ENCODE measurements around the gene ABCD1.

Gene ABCD1

DNA sequence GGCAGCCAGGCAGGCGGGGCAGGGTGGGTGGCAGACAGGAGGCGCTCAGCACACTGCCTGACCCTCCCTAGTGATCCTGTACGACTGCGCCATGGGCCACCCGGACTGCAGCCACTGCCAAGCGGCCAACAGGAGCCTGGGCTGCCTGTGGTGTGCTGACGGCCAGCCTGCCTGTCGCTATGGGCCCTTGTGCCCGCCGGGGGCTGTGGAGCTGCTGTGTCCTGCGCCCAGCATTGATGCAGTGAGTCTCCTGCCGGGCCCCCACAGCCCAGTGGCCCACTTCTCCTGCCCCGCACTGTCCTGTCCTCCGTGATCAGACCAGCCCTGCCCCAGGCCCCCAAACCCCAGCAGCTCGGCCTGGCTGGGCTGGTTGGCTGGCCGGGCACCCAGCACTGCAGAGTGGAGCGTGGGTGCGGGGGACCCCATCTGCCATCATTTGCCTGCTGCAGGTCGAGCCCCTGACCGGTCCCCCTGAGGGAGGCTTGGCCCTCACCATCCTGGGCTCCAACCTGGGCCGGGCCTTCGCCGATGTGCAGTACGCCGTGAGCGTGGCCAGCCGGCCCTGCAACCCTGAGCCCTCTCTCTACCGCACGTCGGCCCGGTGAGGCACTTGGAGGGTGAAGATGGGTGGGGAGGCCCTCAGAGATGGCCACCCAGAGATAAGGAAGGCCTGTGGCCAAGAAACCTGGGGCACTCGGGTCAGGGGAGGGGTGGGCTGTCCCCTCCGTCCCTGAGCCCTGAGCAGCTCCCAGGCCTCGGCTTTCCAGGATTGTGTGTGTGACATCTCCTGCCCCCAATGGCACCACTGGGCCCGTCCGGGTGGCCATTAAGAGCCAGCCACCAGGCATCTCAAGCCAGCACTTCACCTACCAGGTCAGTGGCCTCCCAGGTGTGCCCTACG lies 47.0 kb downstream of the ABCD1 start:
- no peaks in the 10 kb centered on the region for H3K36me3 Mint-ChIP-seq
- peaks cover 1% of the 10 kb centered on the region for H3K27me3 Mint-ChIP-seq
- peaks cover 4% of the 10 kb centered on the region for H3K4me1 Mint-ChIP-seq
- H3K4me3 Mint-ChIP-seq = no peak overlapping the region
- H3K9me3 Mint-ChIP-seq = no peaks in the 10 kb centered on the region
- H3K27ac Mint-ChIP-seq = no peak overlapping the region
- DNase-seq (ENCODE audit: low spot score in 2 of 2) (no peak), ATAC-seq (ENCODE audit: low read depth) (no peak)

DNA sequence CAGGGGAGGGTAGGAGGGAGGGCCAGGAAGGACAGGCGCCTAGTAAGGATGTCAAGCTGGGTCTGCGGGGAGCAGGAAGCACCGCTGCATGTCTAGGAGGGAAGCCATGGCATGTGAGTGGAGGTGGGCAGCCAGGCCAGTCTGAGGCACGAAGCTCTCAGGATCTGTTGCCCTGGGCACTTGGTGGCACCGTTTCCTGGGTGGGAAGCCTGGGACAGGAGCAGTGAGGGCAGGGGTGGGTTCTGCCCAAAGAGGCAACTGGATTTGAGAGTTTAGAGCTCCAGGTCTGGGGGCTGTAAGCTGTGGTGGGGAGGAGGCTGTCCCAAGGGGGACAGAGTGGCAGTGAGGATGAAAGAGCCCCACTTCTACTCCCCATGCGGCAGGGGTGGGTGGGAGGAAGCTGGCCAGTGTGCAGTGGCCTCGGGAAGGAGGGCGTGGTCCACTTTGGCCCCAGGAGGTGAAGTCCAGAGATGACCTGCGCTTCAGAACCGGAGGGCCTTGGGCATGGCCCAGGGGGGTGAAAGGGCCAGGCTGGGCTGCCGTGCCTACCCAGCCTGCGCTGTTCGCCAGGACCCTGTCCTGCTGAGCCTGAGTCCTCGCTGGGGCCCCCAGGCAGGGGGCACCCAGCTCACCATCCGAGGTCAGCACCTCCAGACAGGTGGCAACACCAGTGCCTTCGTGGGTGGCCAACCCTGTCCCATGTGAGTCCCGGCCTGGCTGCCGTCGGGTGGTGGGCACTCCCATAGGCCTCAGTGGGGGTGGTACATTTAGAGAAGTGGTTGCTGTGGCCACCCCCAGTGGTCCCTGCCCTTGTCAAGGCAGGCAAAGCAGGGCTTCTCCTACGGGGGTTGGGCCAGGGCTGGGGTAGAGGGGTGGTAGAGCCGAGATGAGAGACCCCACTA lies 47.9 kb downstream of the ABCD1 start:
- no peak for DNase-seq (ENCODE audit: low spot score in 2 of 2)
- peaks cover 2% of the 10 kb centered on the region for H3K4me1 Mint-ChIP-seq
- H3K36me3 Mint-ChIP-seq = no peaks in the 10 kb centered on the region
- peaks cover 1% of the 10 kb centered on the region for H3K27me3 Mint-ChIP-seq
- H3K27ac Mint-ChIP-seq = no peak overlapping the region
- no peaks in the 10 kb centered on the region for H3K9me3 Mint-ChIP-seq
- no peak for ATAC-seq (ENCODE audit: low read depth)
- H3K4me3 Mint-ChIP-seq = no peak overlapping the region

DNA sequence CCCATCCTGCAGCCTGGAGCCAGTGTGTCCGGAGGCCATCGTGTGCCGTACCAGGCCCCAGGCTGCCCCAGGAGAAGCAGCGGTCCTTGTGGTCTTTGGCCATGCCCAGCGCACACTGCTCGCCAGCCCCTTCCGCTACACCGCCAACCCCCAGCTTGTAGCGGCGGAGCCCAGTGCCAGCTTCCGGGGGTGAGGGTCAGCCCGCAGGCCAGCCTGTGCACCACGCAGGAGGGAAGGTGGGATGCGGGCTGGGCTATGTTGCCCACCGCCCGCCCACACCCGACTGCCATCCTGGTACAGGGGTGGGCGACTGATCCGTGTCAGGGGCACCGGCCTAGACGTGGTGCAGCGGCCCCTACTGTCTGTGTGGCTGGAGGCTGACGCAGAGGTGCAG lies 48.6 kb downstream of the ABCD1 start:
- no peak for ATAC-seq (ENCODE audit: low read depth)
- peaks cover 1% of the 10 kb centered on the region for H3K27me3 Mint-ChIP-seq
- H3K36me3 Mint-ChIP-seq = no peaks in the 10 kb centered on the region
- no peaks in the 10 kb centered on the region for H3K9me3 Mint-ChIP-seq
- H3K27ac Mint-ChIP-seq = no peak overlapping the region
- DNase-seq (ENCODE audit: low spot score in 2 of 2) = no peak
- H3K4me3 Mint-ChIP-seq = no peak overlapping the region
- peaks cover 2% of the 10 kb centered on the region for H3K4me1 Mint-ChIP-seq

DNA sequence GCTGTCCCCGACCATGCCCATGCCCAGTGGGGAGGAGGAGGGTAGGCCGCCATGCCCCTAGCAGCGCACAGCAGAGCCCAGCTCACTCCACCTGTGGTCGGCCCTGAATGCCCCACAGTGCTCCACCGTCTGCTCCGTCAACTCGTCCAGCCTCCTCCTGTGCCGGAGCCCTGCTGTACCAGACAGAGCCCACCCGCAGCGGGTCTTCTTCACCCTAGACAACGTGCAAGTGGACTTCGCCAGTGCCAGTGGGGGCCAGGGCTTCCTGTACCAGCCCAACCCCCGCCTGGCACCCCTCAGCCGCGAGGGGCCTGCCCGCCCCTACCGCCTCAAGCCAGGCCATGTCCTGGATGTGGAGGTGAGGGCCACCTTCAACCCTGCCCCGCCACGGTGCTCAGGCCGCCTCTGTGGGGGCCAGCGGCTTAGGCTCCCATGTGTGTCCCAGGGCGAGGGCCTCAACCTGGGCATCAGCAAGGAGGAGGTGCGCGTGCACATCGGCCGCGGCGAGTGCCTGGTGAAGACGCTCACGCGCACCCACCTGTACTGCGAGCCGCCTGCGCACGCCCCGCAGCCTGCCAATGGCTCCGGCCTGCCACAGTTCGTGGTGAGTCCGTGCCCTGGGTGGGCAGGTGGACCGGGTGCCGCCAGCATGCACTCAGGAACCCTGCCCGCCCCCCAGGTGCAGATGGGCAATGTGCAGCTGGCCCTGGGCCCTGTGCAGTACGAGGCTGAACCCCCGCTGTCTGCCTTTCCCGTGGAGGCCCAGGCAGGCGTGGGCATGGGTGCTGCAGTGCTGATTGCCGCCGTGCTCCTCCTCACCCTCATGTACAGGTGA lies 49.3 kb downstream of the ABCD1 start:
- Mint-ChIP-seq H3K27ac (no peak overlapping the region), H3K4me1 (peaks cover 2% of the 10 kb centered on the region), H3K9me3 (no peaks in the 10 kb centered on the region), H3K27me3 (peaks cover 1% of the 10 kb centered on the region), H3K36me3 (no peaks in the 10 kb centered on the region), H3K4me3 (no peak overlapping the region)
- DNase-seq (ENCODE audit: low spot score in 2 of 2) (no peak), ATAC-seq (ENCODE audit: low read depth) (no peak)

DNA sequence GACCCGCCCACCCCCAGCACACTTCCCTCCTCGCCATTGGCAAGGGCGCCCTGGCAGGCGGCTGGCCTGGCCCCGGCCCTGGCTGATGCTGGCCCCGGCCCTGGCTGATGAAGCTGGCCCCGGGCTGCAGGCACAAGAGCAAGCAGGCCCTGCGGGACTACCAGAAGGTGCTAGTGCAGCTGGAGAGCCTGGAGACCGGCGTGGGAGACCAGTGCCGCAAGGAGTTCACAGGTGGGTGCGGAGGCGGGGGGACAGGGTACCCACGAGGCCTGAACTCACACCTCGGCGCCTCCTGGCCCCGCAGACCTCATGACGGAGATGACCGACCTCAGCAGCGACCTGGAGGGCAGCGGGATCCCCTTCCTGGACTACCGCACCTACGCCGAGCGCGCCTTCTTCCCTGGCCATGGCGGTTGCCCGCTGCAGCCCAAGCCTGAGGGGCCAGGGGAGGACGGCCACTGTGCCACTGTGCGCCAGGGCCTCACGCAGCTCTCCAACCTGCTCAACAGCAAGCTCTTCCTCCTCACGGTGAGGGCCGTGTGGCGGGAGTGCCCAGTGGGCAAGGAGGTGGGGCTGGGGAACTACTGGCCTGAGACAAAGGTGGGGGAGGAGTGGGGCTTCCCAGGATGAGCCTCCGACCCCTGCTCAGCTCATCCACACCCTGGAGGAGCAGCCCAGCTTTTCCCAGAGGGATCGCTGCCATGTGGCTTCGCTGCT lies 50.1 kb downstream of the ABCD1 start:
- Mint-ChIP-seq H3K9me3 (no peaks in the 10 kb centered on the region), H3K36me3 (no peaks in the 10 kb centered on the region), H3K4me1 (peaks cover 2% of the 10 kb centered on the region), H3K27ac (no peak overlapping the region), H3K4me3 (no peak overlapping the region), H3K27me3 (peaks cover 3% of the 10 kb centered on the region)
- no peak for ATAC-seq (ENCODE audit: low read depth)
- DNase-seq (ENCODE audit: low spot score in 2 of 2) = no peak

DNA sequence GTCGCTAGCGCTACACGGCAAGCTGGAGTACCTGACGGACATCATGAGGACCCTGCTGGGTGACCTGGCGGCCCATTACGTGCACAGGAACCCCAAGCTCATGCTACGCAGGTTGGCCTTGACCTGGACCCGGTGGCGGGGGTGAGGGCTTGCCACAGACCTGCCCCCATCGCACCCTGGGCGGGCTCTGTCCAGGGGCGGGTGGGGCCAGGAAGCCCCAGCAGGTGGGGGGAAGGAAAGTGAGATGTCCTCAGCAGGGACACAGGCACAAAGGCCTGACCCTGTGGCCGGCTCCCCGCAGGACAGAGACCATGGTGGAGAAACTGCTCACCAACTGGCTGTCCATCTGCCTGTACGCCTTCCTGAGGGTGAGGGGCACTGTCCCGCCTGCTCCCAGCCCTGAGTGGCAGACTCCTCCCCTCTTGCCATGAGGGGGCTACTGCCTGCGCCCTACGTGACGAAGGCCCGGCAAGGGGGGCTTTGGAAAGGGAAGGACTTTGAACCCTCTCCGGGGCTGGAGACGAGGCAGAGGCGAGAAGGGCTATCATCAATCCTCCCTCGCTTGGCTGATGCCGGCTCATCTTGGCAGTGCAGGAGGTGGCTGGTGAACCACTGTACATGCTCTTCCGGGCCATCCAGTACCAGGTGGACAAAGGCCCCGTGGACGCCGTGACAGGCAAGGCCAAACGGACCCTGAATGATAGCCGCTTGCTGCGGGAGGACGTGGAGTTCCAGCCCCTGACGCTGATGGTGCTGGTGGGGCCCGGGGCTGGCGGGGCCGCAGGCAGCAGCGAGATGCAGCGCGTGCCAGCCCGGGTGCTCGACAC lies 50.9 kb downstream of the ABCD1 start:
- H3K4me3 Mint-ChIP-seq = no peak overlapping the region
- H3K36me3 Mint-ChIP-seq = no peaks in the 10 kb centered on the region
- H3K27me3 Mint-ChIP-seq = peaks cover 7% of the 10 kb centered on the region
- H3K4me1 Mint-ChIP-seq = peaks cover 5% of the 10 kb centered on the region
- no peak overlapping the region for H3K27ac Mint-ChIP-seq
- H3K9me3 Mint-ChIP-seq = no peaks in the 10 kb centered on the region
- DNase-seq (ENCODE audit: low spot score in 2 of 2) (no peak), ATAC-seq (ENCODE audit: low read depth) (no peak)

DNA sequence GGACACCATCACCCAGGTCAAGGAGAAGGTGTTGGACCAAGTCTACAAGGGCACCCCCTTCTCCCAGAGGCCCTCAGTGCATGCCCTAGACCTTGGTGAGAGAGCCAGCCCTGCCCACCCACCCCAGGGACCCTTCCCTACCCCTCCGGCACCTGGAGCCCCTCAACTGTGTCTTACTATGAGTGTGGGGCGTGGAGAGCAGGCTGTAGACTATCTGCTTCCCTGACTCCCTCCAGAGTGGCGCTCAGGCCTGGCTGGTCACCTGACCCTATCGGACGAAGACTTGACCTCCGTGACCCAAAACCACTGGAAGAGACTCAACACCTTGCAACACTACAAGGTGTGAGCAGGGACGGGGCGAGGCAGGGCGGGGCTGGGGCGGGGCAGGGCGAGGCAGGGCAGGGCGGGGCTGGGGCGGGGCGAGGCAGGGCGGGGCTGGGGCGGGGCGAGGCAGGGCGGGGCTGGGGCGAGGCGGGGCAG lies 51.5 kb downstream of the ABCD1 start:
- no peaks in the 10 kb centered on the region for H3K36me3 Mint-ChIP-seq
- no peak for DNase-seq (ENCODE audit: low spot score in 2 of 2)

DNA sequence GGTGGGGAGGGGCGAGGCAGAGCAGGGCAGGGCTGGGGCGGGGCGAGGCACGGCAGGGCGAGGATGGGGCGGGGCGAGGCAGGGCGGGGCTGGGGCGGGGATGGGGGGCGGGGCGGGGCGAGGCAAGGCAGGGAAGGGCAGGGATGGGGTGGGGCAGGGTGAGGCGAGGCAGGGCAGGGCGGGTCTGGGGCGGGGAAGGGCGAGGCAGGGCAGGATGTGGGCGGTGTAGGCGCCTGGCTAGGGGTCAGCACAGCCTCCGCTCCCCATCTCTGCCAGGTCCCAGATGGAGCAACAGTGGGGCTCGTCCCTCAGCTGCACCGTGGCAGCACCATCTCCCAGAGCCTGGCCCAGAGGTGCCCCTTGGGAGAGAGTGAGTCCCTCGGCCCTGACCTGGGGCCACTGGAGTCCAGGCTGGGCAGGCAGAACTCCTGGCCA lies 52.0 kb downstream of the ABCD1 start:
- ATAC-seq (ENCODE audit: low read depth) (no peak), DNase-seq (ENCODE audit: low spot score in 2 of 2) (no peak)
- Mint-ChIP-seq H3K4me3 (no peak overlapping the region), H3K27me3 (peaks cover 7% of the 10 kb centered on the region), H3K4me1 (peaks cover 5% of the 10 kb centered on the region), H3K9me3 (no peaks in the 10 kb centered on the region), H3K36me3 (no peaks in the 10 kb centered on the region), H3K27ac (no peak overlapping the region)

More for the DNA sequence above, 51.5 kb downstream of the ABCD1 start:
- H3K4me1 Mint-ChIP-seq = peaks cover 5% of the 10 kb centered on the region
- H3K9me3 Mint-ChIP-seq = no peaks in the 10 kb centered on the region
- ATAC-seq (ENCODE audit: low read depth) = no peak
- H3K27me3 Mint-ChIP-seq = peaks cover 7% of the 10 kb centered on the region
- H3K27ac Mint-ChIP-seq = no peak overlapping the region
- H3K4me3 Mint-ChIP-seq = no peak overlapping the region

DNA sequence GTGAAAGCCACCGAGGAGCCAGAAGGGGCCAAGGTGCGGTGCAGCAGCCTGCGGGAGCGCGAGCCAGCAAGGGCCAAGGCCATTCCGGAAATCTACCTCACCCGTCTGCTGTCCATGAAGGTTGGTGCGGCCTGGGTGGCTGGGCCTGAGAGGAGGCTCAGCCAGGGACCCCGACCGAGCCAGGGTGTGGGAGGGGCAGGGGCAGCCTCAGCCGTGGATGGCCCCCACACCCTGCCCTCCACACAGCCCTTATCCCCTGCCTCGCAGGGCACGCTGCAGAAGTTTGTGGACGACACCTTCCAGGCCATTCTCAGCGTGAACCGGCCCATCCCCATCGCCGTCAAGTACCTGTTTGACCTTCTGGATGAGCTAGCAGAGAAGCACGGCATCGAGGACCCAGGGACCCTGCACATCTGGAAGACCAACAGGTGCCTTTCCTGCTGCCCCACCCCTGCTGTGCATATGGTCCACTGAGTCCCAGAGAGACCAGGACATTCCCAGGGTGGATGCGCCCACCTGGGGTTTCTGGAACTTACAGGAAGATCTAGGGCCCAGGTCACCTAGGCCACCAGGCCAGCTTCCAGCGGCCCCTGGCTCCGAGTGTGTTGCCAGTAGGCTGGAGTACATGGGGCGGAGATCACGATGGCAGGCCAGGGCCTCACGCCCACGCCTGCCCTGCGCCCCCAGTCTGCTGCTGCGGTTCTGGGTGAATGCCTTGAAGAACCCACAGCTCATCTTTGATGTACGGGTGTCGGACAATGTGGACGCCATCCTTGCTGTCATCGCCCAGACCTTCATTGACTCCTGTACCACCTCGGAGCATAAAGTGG lies 52.8 kb downstream of the ABCD1 start:
- no peaks in the 10 kb centered on the region for H3K9me3 Mint-ChIP-seq
- no peak overlapping the region for H3K27ac Mint-ChIP-seq
- peaks cover 5% of the 10 kb centered on the region for H3K4me1 Mint-ChIP-seq
- H3K36me3 Mint-ChIP-seq = no peaks in the 10 kb centered on the region
- peaks cover 7% of the 10 kb centered on the region for H3K27me3 Mint-ChIP-seq
- no peak for DNase-seq (ENCODE audit: low spot score in 2 of 2)
- ATAC-seq (ENCODE audit: low read depth) = no peak
- H3K4me3 Mint-ChIP-seq = no peak overlapping the region

DNA sequence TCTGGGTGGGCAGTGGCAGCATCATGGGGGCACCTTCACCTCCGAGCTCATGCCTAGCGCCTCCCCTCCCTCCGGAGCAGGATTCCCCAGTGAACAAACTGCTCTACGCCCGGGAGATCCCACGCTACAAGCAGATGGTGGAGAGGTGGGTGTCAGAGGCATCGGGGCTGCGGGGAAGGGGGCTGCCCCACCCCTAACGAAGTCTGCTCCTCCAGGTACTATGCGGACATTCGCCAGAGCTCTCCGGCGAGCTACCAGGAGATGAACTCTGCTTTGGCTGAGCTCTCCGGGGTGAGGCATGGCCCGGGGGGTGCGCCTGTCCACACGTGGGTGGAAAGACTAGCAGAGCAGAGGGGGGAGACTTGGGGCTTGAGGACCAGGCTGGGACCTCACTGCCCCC lies 53.5 kb downstream of the ABCD1 start:
- ATAC-seq (ENCODE audit: low read depth) = no peak
- no peak overlapping the region for H3K4me3 Mint-ChIP-seq
- H3K36me3 Mint-ChIP-seq = no peaks in the 10 kb centered on the region
- no peak overlapping the region for H3K27ac Mint-ChIP-seq
- H3K4me1 Mint-ChIP-seq = peaks cover 5% of the 10 kb centered on the region
- DNase-seq (ENCODE audit: low spot score in 2 of 2) = no peak
- no peaks in the 10 kb centered on the region for H3K9me3 Mint-ChIP-seq
- peaks cover 7% of the 10 kb centered on the region for H3K27me3 Mint-ChIP-seq

DNA sequence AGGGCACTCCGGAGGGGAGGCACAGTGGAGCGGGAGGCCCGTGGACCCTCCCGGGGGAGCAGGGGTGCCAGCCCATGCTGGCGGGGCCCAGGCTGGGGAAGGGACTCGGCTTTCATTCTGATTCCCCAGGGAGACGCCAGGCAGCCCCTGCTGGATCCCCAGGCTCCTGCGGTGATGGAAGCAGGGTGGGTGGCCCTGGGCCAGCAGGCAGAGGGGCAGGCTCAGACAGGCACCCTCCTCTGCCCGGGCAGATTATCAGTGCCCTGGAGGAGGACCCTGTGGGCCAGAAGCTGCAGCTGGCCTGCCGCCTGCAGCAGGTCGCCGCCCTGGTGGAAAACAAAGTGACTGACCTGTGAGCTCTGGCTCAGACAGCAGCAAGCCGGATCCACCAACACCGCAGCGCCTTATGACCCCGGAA lies 54.0 kb downstream of the ABCD1 start:
- ATAC-seq (ENCODE audit: low read depth) (no peak), DNase-seq (ENCODE audit: low spot score in 2 of 2) (no peak)
- Mint-ChIP-seq H3K9me3 (no peaks in the 10 kb centered on the region), H3K27me3 (peaks cover 7% of the 10 kb centered on the region), H3K4me3 (no peak overlapping the region), H3K4me1 (peaks cover 5% of the 10 kb centered on the region), H3K36me3 (no peaks in the 10 kb centered on the region), H3K27ac (no peak overlapping the region)

Measured in memory B cell (primary cell).